SK-N-SH treated with all-trans-retinoic acid at 6 μM for 48 hours (cell line): ENCODE measurements around the gene KRT82.

Experiments used
- ESRRG ChIP-seq: fragments of 250-450 bp; sonication (Bioruptor Pico); IDR thresholded peaks from 2 replicates; pipeline ENCODE4 v1.6.1; 2021; ENCODE audit warnings: mild to moderate bottlenecking
- ISL1 ChIP-seq: fragments of 250-450 bp; sonication (Bioruptor Pico); IDR thresholded peaks from 2 replicates; pipeline ENCODE4 v2.1.2; 2022; ENCODE audit warnings: mild to moderate bottlenecking, moderate library complexity
- PPARA ChIP-seq: fragments of 250-450 bp; sonication (Bioruptor Pico); IDR thresholded peaks from 2 replicates; pipeline ENCODE4 v1.5.0; 2020; ENCODE audit warnings: mild to moderate bottlenecking, borderline replicate concordance
- SNAI2 ChIP-seq: fragments of 250-450 bp; sonication (Bioruptor Pico); IDR thresholded peaks from 2 replicates; pipeline ENCODE4 v1.5.0; 2020; ENCODE audit warnings: mild to moderate bottlenecking, moderate library complexity
- ZC3H10 ChIP-seq: fragments of 250-450 bp; sonication (Bioruptor Pico); IDR thresholded peaks from 2 replicates; pipeline ENCODE4 v1.5.1; 2021; ENCODE audit warnings: mild to moderate bottlenecking, moderate library complexity
- ZFP3 ChIP-seq: fragments of 250-450 bp; sonication (Bioruptor Pico); IDR thresholded peaks from 2 replicates; pipeline ENCODE4 v1.5.0; 2020; ENCODE audit warnings: mild to moderate bottlenecking, moderate library complexity
- ZFP30 ChIP-seq: fragments of 450-650 bp; formaldehyde crosslinking; IDR thresholded peaks from 2 replicates; pipeline ENCODE4 v1.5.0; 2022; ENCODE audit warnings: mild to moderate bottlenecking, moderate library complexity
- ZNF8 ChIP-seq: fragments of 450-650 bp; formaldehyde crosslinking; IDR thresholded peaks from 2 replicates; pipeline ENCODE4 v1.5.0; 2020; ENCODE audit warnings: mild to moderate bottlenecking, moderate library complexity
- TF ChIP-seq, protein P1 (sequence below): fragments of 250-450 bp; sonication (Bioruptor Pico); IDR thresholded peaks from 2 replicates; pipeline ENCODE4 v1.8.0; 2021; ENCODE audit warnings: low read depth, mild to moderate bottlenecking, moderate library complexity, borderline replicate concordance
- TF ChIP-seq, protein P2 (sequence below): fragments of 250-450 bp; sonication (Bioruptor Pico); IDR thresholded peaks from 2 replicates; pipeline ENCODE4 v1.8.0; 2020; ENCODE audit warnings: mild to moderate bottlenecking, moderate library complexity, borderline replicate concordance
- TF ChIP-seq, protein P3 (sequence below): fragments of 250-450 bp; sonication (Bioruptor Pico); IDR thresholded peaks from 2 replicates; pipeline ENCODE4 v1.5.0; 2020; ENCODE audit warnings: mild to moderate bottlenecking, moderate library complexity

DNA sequence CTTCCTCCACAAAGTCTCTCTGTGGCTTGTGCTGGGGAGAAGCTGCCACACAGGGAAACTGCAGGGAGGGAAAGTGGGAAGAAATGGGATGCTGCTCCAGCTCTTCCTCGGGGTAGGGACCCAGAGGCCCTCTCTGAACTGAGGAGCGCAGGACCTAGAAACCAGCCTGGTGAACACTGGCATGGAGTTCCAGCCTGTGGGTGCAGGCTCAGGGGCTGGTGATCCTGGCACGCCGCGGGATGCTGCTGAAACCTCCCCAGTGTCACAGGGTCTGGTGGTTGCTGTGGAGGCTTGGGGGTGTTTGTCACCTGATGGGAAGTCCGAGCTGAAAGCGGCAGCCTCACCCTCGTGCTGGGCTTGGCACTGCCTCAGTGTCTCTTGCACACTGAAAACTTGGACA is 33.3 kb upstream of the KRT82 start:
- TF ChIP-seq ZFP30 (CRISPR knock-in tag) (no peak), ZNF8 (CRISPR knock-in tag) (no peak), ZFP3 (CRISPR knock-in tag) (no peak), ISL1 (CRISPR knock-in tag) (no peak), ESRRG (CRISPR knock-in tag) (no peak), SNAI2 (CRISPR knock-in tag) (no peak), PPARA (no peak), ZC3H10 (CRISPR knock-in tag) (no peak)
- TF ChIP-seq, protein P1, sequence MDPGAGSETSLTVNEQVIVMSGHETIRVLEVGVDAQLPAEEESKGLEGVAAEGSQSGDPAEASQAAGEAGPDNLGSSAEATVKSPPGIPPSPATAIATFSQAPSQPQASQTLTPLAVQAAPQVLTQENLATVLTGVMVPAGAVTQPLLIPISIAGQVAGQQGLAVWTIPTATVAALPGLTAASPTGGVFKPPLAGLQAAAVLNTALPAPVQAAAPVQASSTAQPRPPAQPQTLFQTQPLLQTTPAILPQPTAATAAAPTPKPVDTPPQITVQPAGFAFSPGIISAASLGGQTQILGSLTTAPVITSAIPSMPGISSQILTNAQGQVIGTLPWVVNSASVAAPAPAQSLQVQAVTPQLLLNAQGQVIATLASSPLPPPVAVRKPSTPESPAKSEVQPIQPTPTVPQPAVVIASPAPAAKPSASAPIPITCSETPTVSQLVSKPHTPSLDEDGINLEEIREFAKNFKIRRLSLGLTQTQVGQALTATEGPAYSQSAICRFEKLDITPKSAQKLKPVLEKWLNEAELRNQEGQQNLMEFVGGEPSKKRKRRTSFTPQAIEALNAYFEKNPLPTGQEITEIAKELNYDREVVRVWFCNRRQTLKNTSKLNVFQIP (CRISPR knock-in tag), result no peak
- TF ChIP-seq, protein P2, sequence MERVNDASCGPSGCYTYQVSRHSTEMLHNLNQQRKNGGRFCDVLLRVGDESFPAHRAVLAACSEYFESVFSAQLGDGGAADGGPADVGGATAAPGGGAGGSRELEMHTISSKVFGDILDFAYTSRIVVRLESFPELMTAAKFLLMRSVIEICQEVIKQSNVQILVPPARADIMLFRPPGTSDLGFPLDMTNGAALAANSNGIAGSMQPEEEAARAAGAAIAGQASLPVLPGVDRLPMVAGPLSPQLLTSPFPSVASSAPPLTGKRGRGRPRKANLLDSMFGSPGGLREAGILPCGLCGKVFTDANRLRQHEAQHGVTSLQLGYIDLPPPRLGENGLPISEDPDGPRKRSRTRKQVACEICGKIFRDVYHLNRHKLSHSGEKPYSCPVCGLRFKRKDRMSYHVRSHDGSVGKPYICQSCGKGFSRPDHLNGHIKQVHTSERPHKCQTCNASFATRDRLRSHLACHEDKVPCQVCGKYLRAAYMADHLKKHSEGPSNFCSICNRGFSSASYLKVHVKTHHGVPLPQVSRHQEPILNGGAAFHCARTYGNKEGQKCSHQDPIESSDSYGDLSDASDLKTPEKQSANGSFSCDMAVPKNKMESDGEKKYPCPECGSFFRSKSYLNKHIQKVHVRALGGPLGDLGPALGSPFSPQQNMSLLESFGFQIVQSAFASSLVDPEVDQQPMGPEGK, result no peak
- TF ChIP-seq, protein P3, sequence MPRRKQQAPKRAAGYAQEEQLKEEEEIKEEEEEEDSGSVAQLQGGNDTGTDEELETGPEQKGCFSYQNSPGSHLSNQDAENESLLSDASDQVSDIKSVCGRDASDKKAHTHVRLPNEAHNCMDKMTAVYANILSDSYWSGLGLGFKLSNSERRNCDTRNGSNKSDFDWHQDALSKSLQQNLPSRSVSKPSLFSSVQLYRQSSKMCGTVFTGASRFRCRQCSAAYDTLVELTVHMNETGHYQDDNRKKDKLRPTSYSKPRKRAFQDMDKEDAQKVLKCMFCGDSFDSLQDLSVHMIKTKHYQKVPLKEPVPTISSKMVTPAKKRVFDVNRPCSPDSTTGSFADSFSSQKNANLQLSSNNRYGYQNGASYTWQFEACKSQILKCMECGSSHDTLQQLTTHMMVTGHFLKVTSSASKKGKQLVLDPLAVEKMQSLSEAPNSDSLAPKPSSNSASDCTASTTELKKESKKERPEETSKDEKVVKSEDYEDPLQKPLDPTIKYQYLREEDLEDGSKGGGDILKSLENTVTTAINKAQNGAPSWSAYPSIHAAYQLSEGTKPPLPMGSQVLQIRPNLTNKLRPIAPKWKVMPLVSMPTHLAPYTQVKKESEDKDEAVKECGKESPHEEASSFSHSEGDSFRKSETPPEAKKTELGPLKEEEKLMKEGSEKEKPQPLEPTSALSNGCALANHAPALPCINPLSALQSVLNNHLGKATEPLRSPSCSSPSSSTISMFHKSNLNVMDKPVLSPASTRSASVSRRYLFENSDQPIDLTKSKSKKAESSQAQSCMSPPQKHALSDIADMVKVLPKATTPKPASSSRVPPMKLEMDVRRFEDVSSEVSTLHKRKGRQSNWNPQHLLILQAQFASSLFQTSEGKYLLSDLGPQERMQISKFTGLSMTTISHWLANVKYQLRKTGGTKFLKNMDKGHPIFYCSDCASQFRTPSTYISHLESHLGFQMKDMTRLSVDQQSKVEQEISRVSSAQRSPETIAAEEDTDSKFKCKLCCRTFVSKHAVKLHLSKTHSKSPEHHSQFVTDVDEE (CRISPR knock-in tag), result no peak
